GM20431 (cell line): ENCODE measurements around the gene DDX59.
"Not testable (repeated sequence)": the region's sequence is repeated elsewhere in the genome, so short reads cannot be mapped to it uniquely, and the experiment has no call there.

Experiments used
- in situ Hi-C: fragments of 300-500 bp; cut with MseI, MboI; formaldehyde crosslinking; loops from one replicate; pipeline ENCODE4 v1.15.0; 2020; ENCODE audit warnings: low sequenced_read_pairs; ENCODE audit not compliant: unreplicated experiment

DDX59 gene

DNA sequence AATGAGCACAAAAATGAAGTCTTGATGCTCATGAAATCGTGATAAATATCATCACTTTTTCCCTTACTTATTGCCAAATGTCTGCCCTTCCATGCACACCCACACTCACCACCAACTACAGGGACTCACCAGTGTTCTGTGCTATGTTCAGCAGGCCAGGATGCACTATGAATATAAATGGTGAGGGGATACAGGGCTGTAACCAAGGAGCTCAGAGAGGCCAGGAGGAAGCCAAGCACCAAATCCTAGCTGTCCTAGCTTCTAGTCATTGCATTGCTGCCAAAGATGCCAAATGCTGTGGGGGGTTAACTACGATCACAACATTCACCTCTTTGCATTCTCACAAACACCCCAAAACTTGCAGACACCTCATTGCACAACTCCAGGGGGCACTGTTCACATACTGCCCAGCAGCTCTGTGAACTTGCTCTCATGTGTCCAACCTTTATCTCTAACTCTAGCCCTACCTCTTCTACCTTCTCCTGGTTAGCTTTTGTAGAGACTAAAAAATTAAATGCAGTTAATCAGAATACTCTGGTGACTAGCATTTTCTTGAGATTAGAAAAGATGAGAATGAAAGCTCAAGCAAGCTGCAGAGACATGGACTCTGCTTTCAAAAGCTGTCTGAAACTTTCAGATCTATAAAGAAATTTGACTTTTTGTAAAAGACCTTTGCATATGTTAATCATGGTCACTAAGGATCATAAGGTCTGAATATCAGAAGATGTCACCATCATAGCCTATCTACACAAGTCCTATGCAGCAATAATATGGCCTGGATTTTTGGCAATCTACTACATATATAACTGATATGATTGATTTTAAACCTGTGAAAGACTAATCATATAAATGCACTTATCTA lies 35.2 kb downstream of the DDX59 start:
- in situ Hi-C loops = no loop called here

GRCh38 chr1:200631375-200631774 lies 38.3 kb downstream of the DDX59 start:
- in situ Hi-C loops = no loop called here

- in situ Hi-C loops = not testable (repeated sequence)
These were observed 39.2 kb downstream of the DDX59 start for GRCh38 chr1:200630515-200630899.

DNA sequence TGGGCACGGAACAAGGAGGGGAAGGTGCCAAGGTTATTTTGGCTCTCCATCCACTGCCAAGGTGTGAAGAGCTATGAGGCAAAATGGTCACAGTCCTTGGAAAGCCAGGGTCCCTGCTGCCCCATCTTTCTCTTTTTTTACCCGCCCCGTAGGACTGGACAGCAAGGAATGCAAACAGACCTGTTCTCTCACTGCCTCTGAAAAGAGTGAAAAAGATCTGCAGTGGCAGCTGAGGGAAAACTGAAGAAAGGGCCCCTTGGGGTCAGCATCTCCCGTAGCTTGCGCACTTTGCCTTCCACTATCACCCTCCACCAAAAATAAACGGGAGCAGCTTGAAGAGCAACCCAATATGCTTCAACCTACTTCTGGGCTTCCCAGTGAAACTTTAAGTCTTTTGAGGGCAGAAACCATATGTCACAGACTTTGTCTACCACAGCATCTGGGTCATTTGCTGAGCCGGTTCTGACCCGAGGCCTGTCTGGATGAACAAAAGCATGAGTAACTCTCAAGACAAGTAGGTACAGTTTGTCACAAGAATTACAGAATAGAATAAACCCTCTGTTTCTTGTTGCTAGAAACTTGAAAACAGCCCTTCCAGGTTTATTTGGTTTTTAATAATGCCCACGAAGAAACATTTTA lies 39.7 kb downstream of the DDX59 start:
- in situ Hi-C loops = no loop called here

DNA sequence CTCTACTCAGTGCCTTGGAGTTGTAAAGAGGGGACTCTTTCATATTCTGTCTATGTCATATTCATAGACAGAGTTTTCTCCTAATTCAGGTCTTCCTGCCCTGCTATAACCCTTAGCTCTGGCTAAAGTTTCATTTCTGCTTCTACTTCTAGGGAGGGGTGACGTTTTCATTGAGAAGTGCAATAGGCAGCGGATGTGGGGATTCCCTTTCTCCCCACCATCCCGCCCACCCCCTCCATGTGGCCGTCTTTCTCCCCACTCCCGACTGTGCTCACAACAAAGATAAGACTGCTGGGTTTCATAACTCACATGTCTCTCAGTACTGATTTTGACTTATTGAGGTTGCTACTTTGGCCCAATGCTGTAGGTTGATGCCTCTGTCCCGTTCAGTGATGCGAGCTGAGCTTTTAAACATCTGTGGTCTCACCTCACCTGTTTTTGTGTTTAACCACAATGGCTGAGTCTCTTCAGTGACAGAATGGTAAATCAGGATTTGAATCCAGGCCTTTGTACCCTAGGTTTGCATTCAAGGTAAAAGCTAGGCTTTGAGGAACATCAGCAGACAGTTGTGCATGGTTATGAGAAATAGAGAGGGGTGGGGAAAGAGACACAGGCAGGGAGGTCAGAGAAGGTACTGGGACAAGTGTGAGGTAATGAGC lies 41.4 kb downstream of the DDX59 start:
- in situ Hi-C loops = no loop called here

DNA sequence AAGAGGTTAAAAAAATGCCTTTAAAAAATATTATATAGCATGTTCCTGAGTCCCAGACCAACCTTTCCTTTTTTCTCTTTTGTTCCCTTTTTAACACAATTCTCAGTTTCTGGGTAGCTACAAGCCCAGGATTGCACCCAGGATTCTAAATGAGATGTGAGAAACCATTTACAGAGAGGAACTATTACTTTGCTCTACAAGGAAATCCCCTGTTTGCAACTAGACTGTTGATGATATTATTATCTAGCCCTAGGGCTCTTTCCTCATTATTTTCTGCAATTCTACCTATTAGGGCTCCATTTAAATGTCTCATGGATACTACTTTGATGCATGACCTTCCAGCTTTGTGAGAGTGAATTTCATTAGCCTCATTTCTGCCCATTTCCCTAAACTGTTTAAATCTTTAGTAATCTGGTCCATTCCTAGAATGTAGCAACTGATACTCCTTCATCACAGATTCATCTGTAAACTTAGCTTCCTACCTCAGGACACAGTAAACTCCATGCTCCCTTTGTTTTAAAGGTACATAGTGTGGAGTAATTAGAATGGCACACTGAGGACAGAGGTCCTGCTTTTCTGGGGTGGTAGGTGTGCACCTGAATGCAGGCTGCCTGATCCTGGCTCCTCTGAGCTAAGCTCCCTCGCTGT lies 42.0 kb downstream of the DDX59 start:
- in situ Hi-C loops = no loop called here

- in situ Hi-C loops = no loop called here
These were observed 42.7 kb downstream of the DDX59 start for GRCh38 chr1:200626853-200627534.

DNA sequence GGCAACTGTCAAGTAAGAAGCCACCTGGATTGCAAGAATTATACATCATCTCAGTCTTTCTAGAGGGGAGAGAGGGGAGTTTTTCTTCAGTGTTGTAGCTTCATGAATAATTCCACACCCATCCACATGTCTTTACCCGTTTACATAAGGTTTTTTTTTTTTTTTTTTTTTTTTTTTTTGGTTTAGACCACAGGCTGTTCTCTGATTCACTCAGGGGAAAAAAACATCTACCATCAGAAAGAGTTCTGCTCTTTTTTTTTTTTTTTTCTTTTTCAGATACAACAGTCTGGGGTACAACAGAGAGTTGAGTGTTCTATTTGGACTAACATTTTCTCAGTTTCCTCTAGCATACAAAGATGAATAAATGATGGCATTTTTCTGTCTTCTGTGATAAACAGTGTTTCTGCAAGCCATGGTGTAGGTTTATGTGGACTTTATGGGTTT lies 44.3 kb downstream of the DDX59 start:
- in situ Hi-C loops = no loop called here

GRCh38 chr1:200624679-200625335 lies 44.9 kb downstream of the DDX59 start:
- in situ Hi-C loops = loop anchor here (25.0 kb wide), 1 partner anchor 187 kb away; no protein-coding TSS in a partner anchor

- in situ Hi-C loops = loop anchor here (25.0 kb wide), 1 partner anchor 192 kb away; no protein-coding TSS in a partner anchor
These were observed 49.2 kb downstream of the DDX59 start, which contains the start of gene KIF14 for GRCh38 chr1:200620273-200621131. KIF14 (minus strand) TSS chr1:200620751; CDS start chr1:200618723, 2,028 bp downstream.

DNA sequence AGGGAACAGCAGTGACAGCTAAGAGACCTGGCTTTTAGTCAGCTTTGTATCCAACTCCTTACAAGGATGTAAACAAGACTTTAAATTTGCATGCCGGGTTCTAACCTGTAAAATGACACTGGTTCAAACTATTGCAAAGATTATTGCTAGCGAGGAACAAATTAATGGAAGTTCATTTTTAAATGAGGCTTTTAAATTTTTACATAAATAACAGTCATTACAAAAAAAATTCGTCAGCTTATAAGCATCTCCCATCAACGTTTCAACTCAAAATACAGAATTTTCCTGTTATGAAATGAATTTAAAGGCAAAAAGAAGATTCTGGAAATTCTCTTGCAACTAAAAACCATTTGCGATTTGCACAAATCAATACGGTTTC lies 49.8 kb downstream of the DDX59 start:
- in situ Hi-C loops = loop anchor here (25.0 kb wide), 1 partner anchor 192 kb away; no protein-coding TSS in a partner anchor

- in situ Hi-C loops = loop anchor here (25.0 kb wide), 1 partner anchor 201 kb away; no protein-coding TSS in a partner anchor
These were observed 58.9 kb downstream of the DDX59 start for GRCh38 chr1:200610846-200611245.

DNA sequence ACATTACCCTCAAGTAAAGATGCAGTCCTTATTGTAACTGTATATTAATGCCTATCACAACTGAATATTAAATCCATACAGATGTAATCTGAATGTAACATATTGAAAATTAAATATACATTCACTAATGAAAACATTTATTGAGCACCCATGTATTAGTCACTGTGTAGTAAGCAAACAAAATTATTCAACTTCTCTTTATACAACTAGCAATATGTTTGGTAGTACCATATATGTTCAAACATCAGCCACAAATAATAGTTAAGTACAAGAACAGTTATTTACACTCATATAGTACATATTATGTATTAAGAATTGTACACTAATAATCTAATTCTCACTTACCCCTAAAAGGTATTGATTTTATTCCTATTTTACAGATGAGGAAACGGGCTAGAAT lies 67.1 kb downstream of the DDX59 start:
- in situ Hi-C loops = loop anchor here (25.0 kb wide), 1 partner anchor 210 kb away; no protein-coding TSS in a partner anchor
